ENCODE results near the gene CYP4A11.
"Not testable (repeated sequence)": the region's sequence is repeated elsewhere in the genome, so short reads cannot be mapped to it uniquely, and the experiment has no call there.

Gene CYP4A11

GRCh38 chr1:46937270-46937669, 4.0 kb downstream of the CYP4A11 start:
- no peak overlapping the region for H3K4me3 Mint-ChIP-seq
- ATAC-seq = no peak
- no peak overlapping the region for H3K27ac Mint-ChIP-seq
- no peaks in the 10 kb centered on the region for H3K4me1 Mint-ChIP-seq
- no peaks in the 10 kb centered on the region for H3K27me3 Mint-ChIP-seq
- DNase-seq = no peak
- H3K9me3 Mint-ChIP-seq = no peaks in the 10 kb centered on the region

GRCh38 chr1:46936788-46937187, 4.5 kb downstream of the CYP4A11 start:
- Mint-ChIP-seq H3K9me3 (no peaks in the 10 kb centered on the region), H3K4me3 (no peak overlapping the region), H3K27ac (no peak overlapping the region), H3K4me1 (no peaks in the 10 kb centered on the region), H3K27me3 (no peaks in the 10 kb centered on the region)
- DNase-seq (no peak), ATAC-seq (no peak)

GRCh38 chr1:46934852-46935251, 6.4 kb downstream of the CYP4A11 start:
- H3K4me1 Mint-ChIP-seq, H3K9me3 Mint-ChIP-seq, H3K4me3 Mint-ChIP-seq, DNase-seq, H3K27ac Mint-ChIP-seq, ATAC-seq: not testable (repeated sequence)
- peaks cover 10% of the 10 kb centered on the region for H3K27me3 Mint-ChIP-seq

GRCh38 chr1:46932020-46932419, 9.3 kb downstream of the CYP4A11 start:
- not testable (repeated sequence) for H3K4me1 Mint-ChIP-seq, ATAC-seq, H3K27ac Mint-ChIP-seq, H3K4me3 Mint-ChIP-seq, H3K9me3 Mint-ChIP-seq, DNase-seq
- peaks cover 33% of the 10 kb centered on the region for H3K27me3 Mint-ChIP-seq

- no peak for ATAC-seq
- Mint-ChIP-seq H3K27ac (peak overlapping the region in 1 of 2 donors; percentile 21), H3K27me3 (peaks cover 37% of the 10 kb centered on the region), H3K4me1 (no peaks in the 10 kb centered on the region), H3K9me3 (no peaks in the 10 kb centered on the region), H3K4me3 (no peak overlapping the region)
- DNase-seq = no peak
Observed at GRCh38 chr1:46931151-46931550, 10.1 kb downstream of the CYP4A11 start.

GRCh38 chr1:46927249-46927835, 13.9 kb downstream of the CYP4A11 start:
- no peaks in the 10 kb centered on the region for H3K4me1 Mint-ChIP-seq
- no peak overlapping the region for H3K4me3 Mint-ChIP-seq
- peaks cover 57% of the 10 kb centered on the region for H3K27me3 Mint-ChIP-seq
- no peak overlapping the region for H3K27ac Mint-ChIP-seq
- ATAC-seq = no peak
- H3K9me3 Mint-ChIP-seq = peaks cover 11 to 14% of the 10 kb centered on the region in 2 donors
- no peak for DNase-seq

- no peak for ATAC-seq
- no peak for DNase-seq
- Mint-ChIP-seq H3K4me1 (no peaks in the 10 kb centered on the region), H3K27me3 (peaks cover 8% of the 10 kb centered on the region), H3K9me3 (peaks cover 15 to 16% of the 10 kb centered on the region in 2 donors), H3K4me3 (no peak overlapping the region), H3K27ac (no peak overlapping the region)
Observed at GRCh38 chr1:46910790-46911189, 30.5 kb downstream of the CYP4A11 start.

GRCh38 chr1:46903481-46903880, 37.8 kb downstream of the CYP4A11 start:
- no peak for DNase-seq
- Mint-ChIP-seq H3K9me3 (peaks cover 13 to 19% of the 10 kb centered on the region in 2 donors), H3K27ac (no peak overlapping the region), H3K4me3 (no peak overlapping the region), H3K4me1 (no peaks in the 10 kb centered on the region), H3K27me3 (no peaks in the 10 kb centered on the region)
- ATAC-seq = no peak

- no peaks in the 10 kb centered on the region for H3K27me3 Mint-ChIP-seq
- no peak for DNase-seq
- H3K4me1 Mint-ChIP-seq = no peaks in the 10 kb centered on the region
- peaks cover 5 to 8% of the 10 kb centered on the region in 2 donors for H3K9me3 Mint-ChIP-seq
- no peak overlapping the region for H3K4me3 Mint-ChIP-seq
- H3K27ac Mint-ChIP-seq = no peak overlapping the region
- no peak for ATAC-seq
Observed at GRCh38 chr1:46900401-46900800, 40.9 kb downstream of the CYP4A11 start.

GRCh38 chr1:46881656-46882055, 59.6 kb downstream of the CYP4A11 start:
- not testable (repeated sequence) for H3K9me3 Mint-ChIP-seq, H3K4me3 Mint-ChIP-seq, DNase-seq, ATAC-seq, H3K4me1 Mint-ChIP-seq, H3K27me3 Mint-ChIP-seq, H3K27ac Mint-ChIP-seq

Measured in stimulated activated naive CD8-positive, alpha-beta T cell treated with anti-CD3 and anti-CD28 coated beads, Interleukin-15, amount 100 ng/mL, for 72 hours (primary cell).